Activated naive CD8-positive, alpha-beta T cell treated with anti-CD3 and anti-CD28 coated beads, Interleukin-2, amount 10 ng/mL, durations not matched to agents 7 days and 5 days (primary cell): ENCODE data around the gene CATSPER3. TPM values are rescaled to one million over a fixed set of nuclear protein-coding genes. Genes with fewer than 3 reads are reported as not detected.

Experiments used
- ATAC-seq: fragments of 150-1000 bp; cut with Tn5 transposase; one replicate; pipeline ENCODE4 v1.10.0; 2021; ENCODE audit warnings: low read depth, moderate library complexity
- POLR2A ChIA-PET: fragments of 350-600 bp; sonication (Branson Sonifier 250); formaldehyde crosslinking; loops from one replicate; lab custom pipeline; 2021; ENCODE audit warnings: antibody characterized with exemption; lab: Charles Lee
- DNase-seq: peaks from one replicate; pipeline ENCODE4 v3.0.0; 2021
- H3K27ac Mint-ChIP-seq: one replicate; pipeline ENCODE4 v1.8.0; 2022; ENCODE audit warnings: mild to moderate bottlenecking, mixed read lengths
- H3K27me3 Mint-ChIP-seq: one replicate; pipeline ENCODE4 v1.8.0; 2022; ENCODE audit warnings: mild to moderate bottlenecking, moderate library complexity, mixed read lengths
- H3K36me3 Mint-ChIP-seq: one replicate; pipeline ENCODE4 v1.8.0; 2021; ENCODE audit warnings: mild to moderate bottlenecking, mixed read lengths
- H3K4me1 Mint-ChIP-seq: one replicate; pipeline ENCODE4 v1.8.0; 2021; ENCODE audit warnings: mixed read lengths
- H3K4me3 Mint-ChIP-seq: one replicate; pipeline ENCODE4 v1.8.0; 2022; ENCODE audit warnings: mild to moderate bottlenecking, moderate library complexity, mixed read lengths
- H3K9me3 Mint-ChIP-seq: one replicate; pipeline ENCODE4 v1.8.0; 2021; ENCODE audit warnings: mixed read lengths
- total RNA-seq, 2 experiments: library from RNA; stranded (reverse); gene quantifications; one replicate each; pipeline ENCODE4 v1.2.3, GENCODE V29; 2021

The CATSPER3 gene
- total RNA-seq, 2 experiments from 2014 or later, result 0.40 to 0.44 TPM

- peaks cover 84% of the 10 kb centered on the region for H3K27me3 Mint-ChIP-seq
- H3K9me3 Mint-ChIP-seq, result no peaks in the 10 kb centered on the region
- ATAC-seq (peak; percentile 34), DNase-seq (peak; percentile 50)
- POLR2A ChIA-PET, result no interaction called here
- H3K4me1 Mint-ChIP-seq, result peaks cover 4% of the 10 kb centered on the region
- no peak overlapping the region for H3K27ac Mint-ChIP-seq
- no peaks in the 10 kb centered on the region for H3K36me3 Mint-ChIP-seq
- peak overlapping the region; percentile 25 for H3K4me3 Mint-ChIP-seq
These were observed 72.8 kb downstream of the CATSPER3 start for GRCh38 chr5:135040333-135041144.

- Mint-ChIP-seq H3K4me3 (no peak overlapping the region), H3K36me3 (no peaks in the 10 kb centered on the region)
These were observed 73.5 kb downstream of the CATSPER3 start for GRCh38 chr5:135041145-135041587.

GRCh38 chr5:135041726-135042125 lies 74.0 kb downstream of the CATSPER3 start:
- Mint-ChIP-seq H3K27me3 (peaks cover 78% of the 10 kb centered on the region), H3K4me3 (no peak overlapping the region), H3K9me3 (no peaks in the 10 kb centered on the region), H3K4me1 (peaks cover 3% of the 10 kb centered on the region), H3K27ac (no peak overlapping the region), H3K36me3 (no peaks in the 10 kb centered on the region)
- DNase-seq (no peak), ATAC-seq (no peak)
- POLR2A ChIA-PET, result no interaction called here

More at GRCh38 chr5:135041145-135041587, 73.5 kb downstream of the CATSPER3 start:
- no peak overlapping the region for H3K27ac Mint-ChIP-seq
- H3K27me3 Mint-ChIP-seq, result peaks cover 81% of the 10 kb centered on the region
- POLR2A ChIA-PET, result no interaction called here
- peaks cover 3% of the 10 kb centered on the region for H3K4me1 Mint-ChIP-seq
- no peak for DNase-seq
- H3K9me3 Mint-ChIP-seq, result no peaks in the 10 kb centered on the region
- ATAC-seq, result no peak

- no peak for ATAC-seq
- H3K4me1 Mint-ChIP-seq, result peaks cover 3% of the 10 kb centered on the region
- no peaks in the 10 kb centered on the region for H3K36me3 Mint-ChIP-seq
- no peak overlapping the region for H3K4me3 Mint-ChIP-seq
- DNase-seq, result no peak
- H3K9me3 Mint-ChIP-seq, result no peaks in the 10 kb centered on the region
- no peak overlapping the region for H3K27ac Mint-ChIP-seq
- POLR2A ChIA-PET, result no interaction called here
- peaks cover 75% of the 10 kb centered on the region for H3K27me3 Mint-ChIP-seq
These were observed 74.9 kb downstream of the CATSPER3 start for GRCh38 chr5:135042595-135042994.

- no peak overlapping the region for H3K27ac Mint-ChIP-seq
- peaks cover 75% of the 10 kb centered on the region for H3K27me3 Mint-ChIP-seq
- no peaks in the 10 kb centered on the region for H3K9me3 Mint-ChIP-seq
- DNase-seq (no peak), ATAC-seq (no peak)
- peaks cover 3% of the 10 kb centered on the region for H3K4me1 Mint-ChIP-seq
- POLR2A ChIA-PET, result no interaction called here
- H3K36me3 Mint-ChIP-seq, result no peaks in the 10 kb centered on the region
- H3K4me3 Mint-ChIP-seq, result no peak overlapping the region
These were observed 77.8 kb downstream of the CATSPER3 start for GRCh38 chr5:135045488-135045887.

GRCh38 chr5:135046661-135047346 lies 79.1 kb downstream of the CATSPER3 start:
- POLR2A ChIA-PET, result no interaction called here
- H3K36me3 Mint-ChIP-seq, result peaks cover 1% of the 10 kb centered on the region
- H3K4me1 Mint-ChIP-seq, result peaks cover 6% of the 10 kb centered on the region
- DNase-seq (no peak), ATAC-seq (no peak)
- H3K9me3 Mint-ChIP-seq, result no peaks in the 10 kb centered on the region
- H3K4me3 Mint-ChIP-seq, result no peak overlapping the region
- peaks cover 75% of the 10 kb centered on the region for H3K27me3 Mint-ChIP-seq
- H3K27ac Mint-ChIP-seq, result no peak overlapping the region

GRCh38 chr5:135047347-135047695 lies 79.6 kb downstream of the CATSPER3 start:
- ATAC-seq, result no peak
- Mint-ChIP-seq H3K36me3 (peaks cover 1% of the 10 kb centered on the region), H3K27ac (no peak overlapping the region), H3K9me3 (no peaks in the 10 kb centered on the region), H3K27me3 (peaks cover 75% of the 10 kb centered on the region), H3K4me3 (no peak overlapping the region), H3K4me1 (peaks cover 6% of the 10 kb centered on the region)
- POLR2A ChIA-PET, result no interaction called here
- no peak for DNase-seq

GRCh38 chr5:135048286-135048685 lies 80.6 kb downstream of the CATSPER3 start:
- DNase-seq (no peak), ATAC-seq (no peak)
- Mint-ChIP-seq H3K4me1 (peaks cover 6% of the 10 kb centered on the region), H3K27me3 (peaks cover 73% of the 10 kb centered on the region), H3K4me3 (no peak overlapping the region), H3K27ac (no peak overlapping the region), H3K9me3 (no peaks in the 10 kb centered on the region), H3K36me3 (peaks cover 1% of the 10 kb centered on the region)
- POLR2A ChIA-PET, result no interaction called here

GRCh38 chr5:135048930-135049329 lies 81.2 kb downstream of the CATSPER3 start:
- ATAC-seq (no peak), DNase-seq (no peak)
- Mint-ChIP-seq H3K27me3 (peaks cover 72% of the 10 kb centered on the region), H3K9me3 (no peaks in the 10 kb centered on the region), H3K4me1 (peaks cover 8% of the 10 kb centered on the region), H3K36me3 (peaks cover 1% of the 10 kb centered on the region), H3K4me3 (no peak overlapping the region), H3K27ac (no peak overlapping the region)
- POLR2A ChIA-PET, result no interaction called here

GRCh38 chr5:135050244-135050767 lies 82.6 kb downstream of the CATSPER3 start:
- H3K4me1 Mint-ChIP-seq, result peaks cover 8% of the 10 kb centered on the region
- no peak for ATAC-seq
- H3K27ac Mint-ChIP-seq, result no peak overlapping the region
- DNase-seq, result no peak
- peaks cover 74% of the 10 kb centered on the region for H3K27me3 Mint-ChIP-seq
- H3K36me3 Mint-ChIP-seq, result peaks cover 1% of the 10 kb centered on the region
- H3K4me3 Mint-ChIP-seq, result no peak overlapping the region
- POLR2A ChIA-PET, result no interaction called here
- no peaks in the 10 kb centered on the region for H3K9me3 Mint-ChIP-seq

- no peak for ATAC-seq
- no peak for DNase-seq
- no peak overlapping the region for H3K27ac Mint-ChIP-seq
- POLR2A ChIA-PET, result no interaction called here
- H3K27me3 Mint-ChIP-seq, result peaks cover 73% of the 10 kb centered on the region
- H3K4me3 Mint-ChIP-seq, result no peak overlapping the region
- peaks cover 1% of the 10 kb centered on the region for H3K36me3 Mint-ChIP-seq
- no peaks in the 10 kb centered on the region for H3K9me3 Mint-ChIP-seq
- H3K4me1 Mint-ChIP-seq, result peaks cover 6% of the 10 kb centered on the region
These were observed 83.7 kb downstream of the CATSPER3 start for GRCh38 chr5:135051399-135051798.

GRCh38 chr5:135051872-135052271 lies 84.2 kb downstream of the CATSPER3 start:
- H3K4me3 Mint-ChIP-seq, result no peak overlapping the region
- peaks cover 6% of the 10 kb centered on the region for H3K4me1 Mint-ChIP-seq
- no peak overlapping the region for H3K27ac Mint-ChIP-seq
- DNase-seq (no peak), ATAC-seq (no peak)
- H3K36me3 Mint-ChIP-seq, result peaks cover 1% of the 10 kb centered on the region
- no peaks in the 10 kb centered on the region for H3K9me3 Mint-ChIP-seq
- H3K27me3 Mint-ChIP-seq, result peaks cover 71% of the 10 kb centered on the region
- POLR2A ChIA-PET, result no interaction called here

- DNase-seq (no peak), ATAC-seq (no peak)
- no peaks in the 10 kb centered on the region for H3K9me3 Mint-ChIP-seq
- H3K27me3 Mint-ChIP-seq, result peaks cover 65% of the 10 kb centered on the region
- peaks cover 1% of the 10 kb centered on the region for H3K36me3 Mint-ChIP-seq
- H3K4me3 Mint-ChIP-seq, result no peak overlapping the region
- POLR2A ChIA-PET, result no interaction called here
- peaks cover 6% of the 10 kb centered on the region for H3K4me1 Mint-ChIP-seq
- no peak overlapping the region for H3K27ac Mint-ChIP-seq
These were observed 84.9 kb downstream of the CATSPER3 start for GRCh38 chr5:135052511-135053145.
